LNCaP clone FGC (cell line): ENCODE measurements around the gene SH2D5.

Source experiments
- DNase-seq: peaks from one replicate; pipeline ENCODE4 v3.0.0-alpha.2; 2011; ENCODE audit warnings: low read depth
- H3K4me3 ChIP-seq: 2 replicates; pipeline ENCODE4 v1.5.1; 2011; ENCODE audit warnings: mild to moderate bottlenecking, low read depth, low read length, control low read depth
- CTCF ChIP-seq: IDR thresholded peaks from 2 replicates; pipeline ENCODE4 v1.5.1; 2012; ENCODE audit warnings: mild to moderate bottlenecking; ENCODE audit not compliant: control insufficient read depth, insufficient read depth; ENCODE audit errors: extremely low read depth

Gene SH2D5

GRCh38 chr1:20704390-20705202 is 27.9 kb downstream of the SH2D5 start:
- H3K4me3 ChIP-seq = no peak overlapping the region
- no peak for TF ChIP-seq CTCF
- DNase-seq = no peak

GRCh38 chr1:20703124-20703756 is 29.3 kb downstream of the SH2D5 start:
- DNase-seq = no peak
- no peak overlapping the region for H3K4me3 ChIP-seq
- TF ChIP-seq CTCF = no peak

GRCh38 chr1:20702416-20702815 is 30.1 kb downstream of the SH2D5 start:
- no peak for TF ChIP-seq CTCF
- H3K4me3 ChIP-seq = no peak overlapping the region
- no peak for DNase-seq

- no peak for TF ChIP-seq CTCF
- no peak for DNase-seq
- no peak overlapping the region for H3K4me3 ChIP-seq
These were observed 30.7 kb downstream of the SH2D5 start for GRCh38 chr1:20701847-20702246.

GRCh38 chr1:20701446-20701845 is 31.1 kb downstream of the SH2D5 start:
- no peak for DNase-seq
- TF ChIP-seq CTCF = no peak
- no peak overlapping the region for H3K4me3 ChIP-seq

- TF ChIP-seq CTCF = no peak
- H3K4me3 ChIP-seq = no peak overlapping the region
- no peak for DNase-seq
These were observed 31.8 kb downstream of the SH2D5 start for GRCh38 chr1:20700636-20701215.
